SK-N-SH (cell line): ENCODE data around the gene HOXA1. TPM values are rescaled to one million over a fixed set of nuclear protein-coding genes. Genes with fewer than 3 reads are reported as not detected.
A peak's percentile ranks its signal among the peaks of the same experiment; 100 is the strongest.

Experiments
- CTCF ChIA-PET: fragments of 300-600, 350-600 bp; formaldehyde crosslinking; extraction: SDS; loops from one replicate; lab custom pipeline; 2021; lab: Yijun Ruan, JAX
- POLR2A ChIA-PET: fragments of 350-600 bp; sonication (Branson Sonifier 250); formaldehyde crosslinking; extraction: SDS; loops from one replicate; lab custom pipeline; 2020; ENCODE audit warnings: antibody characterized with exemption, inconsistent platforms; lab: Yijun Ruan, JAX
- DNase-seq: peaks from one replicate; pipeline ENCODE4 v3.0.0; 2012
- H2AFZ ChIP-seq: fragments of 200-600 bp; sonication (generic); 2 replicates; pipeline ENCODE4 v1.8.1; 2016; ENCODE audit warnings: antibody characterized with exemption, mild to moderate bottlenecking, low read depth
- H3F3A ChIP-seq: fragments of 200-600 bp; sonication (generic); replicated peaks from 2 replicates; pipeline ENCODE3; 2016; ENCODE audit warnings: antibody characterized with exemption, mild to moderate bottlenecking; ENCODE audit not compliant: insufficient read depth
- H3K27ac ChIP-seq, 2 experiments: fragments of 200-500 bp in 1 of 2; fragments of 200-600 bp in 1 of 2; sonication (Bioruptor generic) in 1 of 2; sonication (generic), shearing (Covaris generic) in 1 of 2; 2 replicates each; pipeline versions ENCODE4 v1.5.1 to v1.6.1; 2014 to 2016; ENCODE audit warnings: low read depth in 2 of 2, inconsistent platforms in 1 of 2, low read length in 1 of 2, mild to moderate bottlenecking in 1 of 2, mixed read lengths in 1 of 2
- H3K27me3 ChIP-seq: fragments of 200-600 bp; sonication (generic), shearing (Covaris generic); 2 replicates; pipeline ENCODE4 v1.6.1; 2016; ENCODE audit warnings: mixed run types; ENCODE audit not compliant: insufficient read depth
- H3K36me3 ChIP-seq, 2 experiments: fragments of 200-500 bp in 1 of 2; fragments of 200-600 bp in 1 of 2; sonication (Bioruptor generic) in 1 of 2; sonication (generic) in 1 of 2; replicated peaks in 1 of 2; 2 replicates each; pipeline versions ENCODE3 to v1.5.1; 2014 to 2016; ENCODE audit warnings: low read length in 1 of 2, mild to moderate bottlenecking in 1 of 2; ENCODE audit not compliant: insufficient read depth in 2 of 2, control insufficient read depth in 1 of 2
- H3K4me1 ChIP-seq, 2 experiments: fragments of 200-500 bp in 1 of 2; fragments of 200-600 bp in 1 of 2; sonication (Bioruptor generic) in 1 of 2; sonication (generic), shearing (Covaris generic) in 1 of 2; 2 replicates each; pipeline versions ENCODE4 v1.5.1 to v1.6.1; 2014 to 2016; ENCODE audit warnings: low read depth in 1 of 2, low read length in 1 of 2, mixed run types in 1 of 2; ENCODE audit not compliant: insufficient read depth in 2 of 2, control insufficient read depth in 1 of 2
- H3K4me2 ChIP-seq: fragments of 200-600 bp; sonication (generic), shearing (Covaris generic); 2 replicates; pipeline ENCODE4 v1.6.1; 2017; ENCODE audit warnings: mixed run types
- H3K4me3 ChIP-seq, 2 experiments: fragments of 200-500 bp in 1 of 2; fragments of 200-600 bp in 1 of 2; sonication (Bioruptor generic) in 1 of 2; sonication (generic), shearing (Covaris generic) in 1 of 2; 2 replicates each; pipeline versions ENCODE4 v1.5.1 to v1.8.1; 2014 to 2016; ENCODE audit warnings: low read depth in 2 of 2, inconsistent platforms in 1 of 2, low read length in 1 of 2, mild to moderate bottlenecking in 1 of 2, mixed read lengths in 1 of 2, moderate library complexity in 1 of 2
- H3K79me2 ChIP-seq: fragments of 200-600 bp; sonication (generic); 2 replicates; pipeline ENCODE4 v1.8.1; 2017; ENCODE audit warnings: mild to moderate bottlenecking; ENCODE audit not compliant: insufficient read depth
- H3K9ac ChIP-seq: fragments of 200-600 bp; sonication (generic); 2 replicates; pipeline ENCODE4 v1.6.1; 2017; ENCODE audit warnings: mixed run types
- H3K9me2 ChIP-seq: fragments of 200-600 bp; sonication (generic); 2 replicates; pipeline ENCODE4 v1.6.1; 2017; ENCODE audit warnings: mixed run types
- H3K9me3 ChIP-seq: fragments of 200-600 bp; sonication (generic); 2 replicates; pipeline ENCODE4 v1.6.1; 2017; ENCODE audit warnings: mixed run types, mild to moderate bottlenecking, moderate library complexity
- H4K20me1 ChIP-seq: fragments of 200-600 bp; sonication (generic); 2 replicates; pipeline ENCODE4 v1.6.1; 2017; ENCODE audit warnings: mild to moderate bottlenecking, mixed run types; ENCODE audit not compliant: insufficient read depth
- EZH2phosphoT487 ChIP-seq: fragments of 200-600 bp; sonication (generic); IDR thresholded peaks from 2 replicates; pipeline ENCODE4 v1.6.1; 2017; ENCODE audit warnings: low read depth, mixed run types, mild to moderate bottlenecking, antibody characterized with exemption, moderate library complexity, borderline replicate concordance
- FOXJ3 ChIP-seq: sonication (generic); formaldehyde crosslinking; IDR thresholded peaks from 2 replicates; pipeline ENCODE4 v1.5.1; 2020; ENCODE audit warnings: mild to moderate bottlenecking, missing genetic modification reagents
- USF1 ChIP-seq: IDR thresholded peaks from 2 replicates; pipeline ENCODE4 v1.4.0; 2012; ENCODE audit warnings: low read depth, borderline replicate concordance
- YY1 ChIP-seq: IDR thresholded peaks from 2 replicates; pipeline ENCODE4 v1.4.0; 2012; ENCODE audit warnings: low read depth, mild to moderate bottlenecking
- WGBS: methylation state at CpG from one replicate; pipeline ENCODE4 v1.1.6; 2017; ENCODE audit warnings: low lambda C conversion rate; 5-methylcytosine and 5-hydroxymethylcytosine counted together
- polyA plus RNA-seq, 3 experiments: library from polyadenylated mRNA; depleted of rRNA; stranded (reverse); fragments of >200 nt; gene quantifications; 2 replicates each; pipeline ENCODE4 v1.2.3, GENCODE V29; 2012
- TF ChIP-seq, protein P1 (sequence below): IDR thresholded peaks from 2 replicates; pipeline ENCODE4 v1.4.0; 2012; ENCODE audit warnings: low read depth, borderline replicate concordance

The HOXA1 gene
- not detected in 2 replicates for polyA plus RNA-seq (2012; rRNA removed)
- polyA plus RNA-seq (2012; cell fraction: cytosol; rRNA removed) = not detected in 2 replicates
- polyA plus RNA-seq (2012; cell fraction: nucleus; rRNA removed) = not detected in 2 replicates

DNA sequence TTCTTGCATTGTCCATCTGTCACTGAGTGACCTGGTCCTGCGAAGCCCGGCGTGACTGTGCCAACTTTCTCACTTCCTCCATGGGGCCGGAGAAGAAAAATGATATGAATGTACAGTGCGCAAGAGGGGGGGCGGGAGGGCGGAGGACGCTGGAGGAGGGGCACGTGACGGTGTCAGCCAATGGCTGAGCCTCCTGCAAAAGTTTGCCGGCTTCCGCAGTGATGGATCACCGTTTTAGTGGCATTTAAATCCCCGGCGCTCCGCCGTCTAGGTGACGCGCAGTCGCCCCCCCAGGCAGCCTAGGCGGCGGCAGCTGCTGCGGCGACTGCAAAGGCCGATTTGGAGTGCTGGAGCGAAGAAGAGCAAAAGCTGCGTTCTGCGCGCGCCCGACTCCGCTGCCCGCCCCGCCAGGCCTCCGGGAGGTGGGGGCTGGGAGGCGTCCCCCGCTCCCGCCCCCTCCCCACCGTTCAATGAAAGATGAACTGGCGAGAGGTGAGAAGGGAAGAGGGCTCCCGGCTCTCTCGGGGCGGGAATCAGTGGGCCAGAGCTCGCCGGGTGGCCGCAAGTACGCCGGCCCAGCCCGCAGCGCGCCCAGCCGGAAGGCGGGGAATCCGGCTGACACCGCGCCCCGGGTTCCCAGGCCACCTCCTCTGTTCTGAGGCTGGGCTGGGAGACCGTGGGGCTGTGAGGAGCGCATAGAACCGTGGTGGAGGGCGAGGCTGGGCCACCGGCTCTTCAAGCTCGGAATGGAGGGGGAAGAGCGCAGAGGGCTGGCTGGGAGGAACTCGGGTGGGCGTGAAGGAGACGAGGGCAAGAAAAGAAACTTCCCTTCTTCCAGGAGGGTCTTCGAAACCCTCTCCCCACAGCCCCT is at the start of gene HOXA1:
Gene HOXA1 (minus strand): TSS at position 104 of the 871 bp plus-strand sequence. CDS start 88 bp downstream, at position 16.
- CTCF ChIA-PET = interaction anchor here (1.0 to 2.0 kb wide), 4 partner anchors 8 to 36 kb away, joined by 3 to 4 read pairs (median 3); no protein-coding TSS in a partner anchor
- Histone ChIP-seq H3K9me3 (no peaks in the 10 kb centered on the region), H3K27me3 (peaks cover 97% of the 10 kb centered on the region), H3F3A (no peaks in the 10 kb centered on the region), H3K4me3 (peak within 1 kb of the TSS in 1 of 2 experiments; percentile 24; a peak in 2 of 4 replicates), H3K9ac (no peak within 1 kb of the TSS), H3K4me2 (peak within 1 kb of the TSS; percentile 42), H3K9me2 (no peaks in the 10 kb centered on the region), H3K27ac (no peak within 1 kb of the TSS), H4K20me1 (no peaks in the 10 kb centered on the region)
- DNase-seq = no peak
- POLR2A ChIA-PET = no interaction called here
- 4% methylated on average over 56 of the region's 68 CpGs for WGBS
- TF ChIP-seq EZH2phosphoT487 (peak; percentile 39; the same call in 1 of the 2 replicates), FOXJ3 (no peak), YY1 (no peak), USF1 (peak; percentile 77)
- TF ChIP-seq, all 33 proteins: peak for 2
- Histone ChIP-seq H3K36me3 (no peaks in the 10 kb centered on the region), H3K4me1 (no peaks in the 10 kb centered on the region; a peak in 1 of 4 replicates), H3K79me2 (no peaks in the 10 kb centered on the region), H2AFZ (no peak within 1 kb of the TSS)

- 0 out of 2 replicates have a peak overlapping the region, but pooled peaks have one; percentile 29 for H2AFZ ChIP-seq
- peak; percentile 45 for DNase-seq
- H3F3A ChIP-seq = no peaks in the 10 kb centered on the region
- H3K27me3 ChIP-seq = peaks cover 100% of the 10 kb centered on the region
- no peak overlapping the region for H3K27ac ChIP-seq
- H4K20me1 ChIP-seq = no peaks in the 10 kb centered on the region
- no peak overlapping the region for H3K4me2 ChIP-seq
- no peaks in the 10 kb centered on the region for H3K9me3 ChIP-seq
- TF ChIP-seq, protein P1, sequence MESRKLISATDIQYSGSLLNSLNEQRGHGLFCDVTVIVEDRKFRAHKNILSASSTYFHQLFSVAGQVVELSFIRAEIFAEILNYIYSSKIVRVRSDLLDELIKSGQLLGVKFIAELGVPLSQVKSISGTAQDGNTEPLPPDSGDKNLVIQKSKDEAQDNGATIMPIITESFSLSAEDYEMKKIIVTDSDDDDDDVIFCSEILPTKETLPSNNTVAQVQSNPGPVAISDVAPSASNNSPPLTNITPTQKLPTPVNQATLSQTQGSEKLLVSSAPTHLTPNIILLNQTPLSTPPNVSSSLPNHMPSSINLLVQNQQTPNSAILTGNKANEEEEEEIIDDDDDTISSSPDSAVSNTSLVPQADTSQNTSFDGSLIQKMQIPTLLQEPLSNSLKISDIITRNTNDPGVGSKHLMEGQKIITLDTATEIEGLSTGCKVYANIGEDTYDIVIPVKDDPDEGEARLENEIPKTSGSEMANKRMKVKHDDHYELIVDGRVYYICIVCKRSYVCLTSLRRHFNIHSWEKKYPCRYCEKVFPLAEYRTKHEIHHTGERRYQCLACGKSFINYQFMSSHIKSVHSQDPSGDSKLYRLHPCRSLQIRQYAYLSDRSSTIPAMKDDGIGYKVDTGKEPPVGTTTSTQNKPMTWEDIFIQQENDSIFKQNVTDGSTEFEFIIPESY = no peak
- peak; percentile 95 for TF ChIP-seq EZH2phosphoT487
- no peaks in the 10 kb centered on the region for H3K79me2 ChIP-seq
- no peaks in the 10 kb centered on the region for H3K36me3 ChIP-seq
- H3K4me1 ChIP-seq = peaks cover 11 to 12% of the 10 kb centered on the region in 2 experiments; a peak in 1 of 4 replicates
- WGBS = 23% methylated on average over 43 of the region's 47 CpGs
- H3K9me2 ChIP-seq = no peaks in the 10 kb centered on the region
- H3K4me3 ChIP-seq = no peak overlapping the region
- POLR2A ChIA-PET = no interaction called here
- H3K9ac ChIP-seq = no peak overlapping the region
- CTCF ChIA-PET = interaction anchor here (0.8 to 10.9 kb wide), 10 partner anchors 13 to 444 kb away, joined by 3 to 270 read pairs (median 10); partner anchors contain the start of genes HOXA11, HOXA4 and HOXA7
Observed at GRCh38 chr7:27145165-27145913, 49.5 kb upstream of the HOXA1 start.
